Thymus (tissue), 11 donors: Measurements from ENCODE around the gene SIK3. TPM values are rescaled to one million over a fixed set of nuclear protein-coding genes. Genes with fewer than 3 reads are reported as not detected.

Experiments
- DNase-seq, 9 donors: peaks; one replicate each; pipeline ENCODE4 v3.0.0-alpha.2; 2013; ENCODE audit warnings: low spot score in 9 of 9, low read depth in 6 of 9, missing footprints in 1 of 9
- H3K27ac ChIP-seq, 2 donors: one replicate each; pipeline ENCODE4 v1.5.1; 2013; ENCODE audit warnings: control low read depth in 1 of 2, low read depth in 1 of 2, low read length in 1 of 2, mild to moderate bottlenecking in 1 of 2, moderate library complexity in 1 of 2
- H3K27me3 ChIP-seq, 2 donors: one replicate each; pipeline ENCODE4 v1.5.1; 2013; ENCODE audit warnings: low read length in 1 of 2; ENCODE audit not compliant: control insufficient read depth in 2 of 2, insufficient read depth in 1 of 2
- H3K36me3 ChIP-seq, 2 donors: one replicate each; pipeline ENCODE4 v1.5.1; 2013; ENCODE audit warnings: low read length in 1 of 2, mild to moderate bottlenecking in 1 of 2, moderate library complexity in 1 of 2; ENCODE audit not compliant: control insufficient read depth in 2 of 2, insufficient read depth in 2 of 2
- H3K4me1 ChIP-seq, 2 donors: one replicate each; pipeline ENCODE4 v1.5.1; 2013; ENCODE audit warnings: low read length in 2 of 2; ENCODE audit not compliant: control insufficient read depth in 2 of 2, insufficient read depth in 2 of 2
- H3K4me3 ChIP-seq, 2 donors: one replicate each; pipeline ENCODE4 v1.5.1; 2013; ENCODE audit warnings: low read length in 2 of 2, control low read depth in 1 of 2, mild to moderate bottlenecking in 1 of 2
- H3K9me3 ChIP-seq, 2 donors: one replicate each; pipeline ENCODE4 v1.5.1; 2013; ENCODE audit warnings: low read length in 1 of 2, mild to moderate bottlenecking in 1 of 2; ENCODE audit not compliant: control insufficient read depth in 2 of 2, insufficient read depth in 1 of 2
- WGBS: extraction: QIAGEN DNeasy Blood & Tissue Kit; methylation state at CpG from one replicate; pipeline ENCODE4 v1.1.7; 2013; 5-methylcytosine and 5-hydroxymethylcytosine counted together
- polyA plus RNA-seq: library from polyadenylated mRNA; stranded (reverse); fragments of 200-250 nt; gene quantifications from one replicate; pipeline ENCODE4 v1.2.3, GENCODE V29; 2013
- total RNA-seq: library from RNA; stranded (reverse); fragments of 120-200 nt; gene quantifications from one replicate; pipeline ENCODE4 v1.2.4, GENCODE V29; 2013
- donor health status: healthy.

SIK3 gene
- total and polyA plus RNA-seq, 2 donors = 10.3 to 12.2 TPM

DNA sequence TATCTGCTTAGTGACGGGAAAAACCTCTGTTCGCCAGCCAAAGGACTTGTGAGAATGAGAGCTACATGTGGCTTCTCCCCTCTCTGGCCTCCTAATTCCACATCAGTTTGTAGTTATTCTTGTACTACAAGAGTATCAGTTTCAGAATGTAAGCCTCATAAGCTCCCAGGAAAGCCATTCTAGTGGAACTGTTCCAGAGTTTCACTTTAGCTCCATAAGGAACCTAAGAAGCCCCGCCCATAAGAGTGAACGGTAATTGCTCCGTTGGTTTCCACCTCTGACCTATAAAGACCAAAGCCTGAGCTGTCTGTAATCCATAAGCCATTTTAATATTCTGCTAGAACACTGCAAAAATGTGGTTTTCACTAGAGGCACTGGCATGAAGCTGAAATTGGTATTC lies 53.0 kb downstream of the SIK3 start:
- DNase-seq = no peak
- WGBS = 83% methylated on average over 5 of the region's 5 CpGs
- Histone ChIP-seq H3K4me3 (no peak overlapping the region), H3K4me1 (no peaks in the 10 kb centered on the region), H3K36me3 (no peaks in the 10 kb centered on the region), H3K27me3 (no peaks in the 10 kb centered on the region), H3K27ac (peak overlapping the region in 1 of 2 donors; percentile 45), H3K9me3 (no peaks in the 10 kb centered on the region)

- H3K27me3 ChIP-seq = no peaks in the 10 kb centered on the region
- H3K9me3 ChIP-seq = no peaks in the 10 kb centered on the region
- H3K4me1 ChIP-seq = peaks cover 2 to 4% of the 10 kb centered on the region in 2 donors
- H3K27ac ChIP-seq = peak overlapping the region in 1 of 2 donors; percentile 45
- H3K36me3 ChIP-seq = no peaks in the 10 kb centered on the region
- DNase-seq = no peak
- H3K4me3 ChIP-seq = no peak overlapping the region
- WGBS = 89% methylated on average over 7 of the region's 7 CpGs
Observed at GRCh38 chr11:117044287-117045035, 53.8 kb downstream of the SIK3 start.

DNA sequence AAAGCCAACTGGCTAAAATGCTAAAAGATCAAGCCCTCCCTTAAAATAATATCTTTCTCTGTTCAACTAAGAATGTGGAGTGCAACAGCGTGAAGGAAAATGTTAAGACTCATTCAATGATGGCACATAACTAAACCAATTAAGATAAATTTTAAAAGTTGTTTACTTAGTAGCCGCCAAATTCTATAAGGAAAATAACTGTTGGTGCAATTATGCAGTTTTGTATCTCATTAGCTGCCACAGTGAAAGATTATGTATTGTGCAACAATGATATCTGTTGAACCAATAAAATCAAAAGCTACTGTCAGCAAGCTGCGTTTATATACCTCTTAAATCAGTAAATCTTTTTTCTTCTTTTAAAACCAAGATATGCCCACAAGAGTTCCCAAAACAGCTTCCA lies 55.5 kb downstream of the SIK3 start:
- peaks cover 5 to 12% of the 10 kb centered on the region in 2 donors for H3K4me1 ChIP-seq
- H3K27ac ChIP-seq = no peak overlapping the region
- DNase-seq = no peak
- no peaks in the 10 kb centered on the region for H3K9me3 ChIP-seq
- no peaks in the 10 kb centered on the region for H3K27me3 ChIP-seq
- H3K4me3 ChIP-seq = no peak overlapping the region
- 96% methylated on average over 3 of the region's 3 CpGs for WGBS
- no peaks in the 10 kb centered on the region for H3K36me3 ChIP-seq

- H3K4me1 ChIP-seq = peaks cover 16 to 25% of the 10 kb centered on the region in 2 donors
- H3K27me3 ChIP-seq = no peaks in the 10 kb centered on the region
- no peak for DNase-seq
- H3K9me3 ChIP-seq = no peaks in the 10 kb centered on the region
- H3K27ac ChIP-seq = peak overlapping the region in 1 of 2 donors; percentile 12
- no peak overlapping the region for H3K4me3 ChIP-seq
- H3K36me3 ChIP-seq = no peaks in the 10 kb centered on the region
- 100% methylated on average over 1 of the region's 1 CpG for WGBS
Observed at GRCh38 chr11:117039900-117040299, 58.3 kb downstream of the SIK3 start.

DNA sequence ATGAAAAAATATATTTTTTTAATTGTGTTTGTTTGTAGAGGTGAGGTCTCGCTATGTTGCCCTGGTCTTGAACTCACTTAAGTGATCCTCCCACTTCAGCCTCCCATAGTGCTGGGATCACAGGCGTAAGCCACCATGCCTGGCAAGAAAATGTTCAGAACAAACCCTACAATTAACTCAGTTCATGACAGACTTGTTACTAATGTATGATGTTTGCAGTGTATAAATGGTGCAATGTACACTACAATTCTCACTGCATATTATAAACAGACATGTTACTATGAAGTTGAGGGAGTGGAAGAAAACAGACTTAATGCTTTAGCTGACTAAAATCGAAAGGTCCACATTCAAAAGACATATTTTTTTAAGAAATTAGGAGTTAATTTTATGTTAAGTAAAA lies 59.0 kb downstream of the SIK3 start:
- Histone ChIP-seq H3K4me3 (no peak overlapping the region), H3K9me3 (no peaks in the 10 kb centered on the region), H3K27me3 (no peaks in the 10 kb centered on the region), H3K4me1 (peaks cover 16 to 25% of the 10 kb centered on the region in 2 donors), H3K27ac (no peak overlapping the region), H3K36me3 (no peaks in the 10 kb centered on the region)
- no peak for DNase-seq
- 98% methylated on average over 3 of the region's 3 CpGs for WGBS

DNA sequence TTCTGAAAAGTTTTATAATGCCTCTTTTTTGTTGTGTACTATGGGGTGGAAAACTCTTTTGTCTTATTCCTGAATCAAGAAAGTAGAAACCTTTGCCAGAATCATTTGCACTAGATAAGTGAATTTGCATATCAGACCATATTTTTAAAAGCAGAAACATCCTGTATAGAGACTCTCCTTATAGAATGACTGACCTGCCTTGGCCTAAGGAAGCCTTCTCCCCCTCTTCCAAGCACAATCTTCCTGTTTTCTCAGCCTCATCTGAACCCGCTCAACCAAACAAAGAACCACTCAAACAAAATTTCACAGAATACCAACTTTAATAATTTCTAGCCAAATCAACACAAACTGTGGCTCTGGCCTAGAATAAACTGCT lies 60.3 kb downstream of the SIK3 start:
- no peaks in the 10 kb centered on the region for H3K9me3 ChIP-seq
- 86% methylated on average over 1 of the region's 1 CpG for WGBS

GRCh38 chr11:117037279-117037974 lies 60.8 kb downstream of the SIK3 start:
- DNase-seq = peak; percentile 21 to 74 (median 41)
- no peak overlapping the region for H3K4me3 ChIP-seq
- H3K36me3 ChIP-seq = no peaks in the 10 kb centered on the region
- no peaks in the 10 kb centered on the region for H3K9me3 ChIP-seq
- WGBS = 42% methylated on average over 1 of the region's 1 CpG
- peaks cover 16 to 25% of the 10 kb centered on the region in 2 donors for H3K4me1 ChIP-seq
- H3K27me3 ChIP-seq = no peaks in the 10 kb centered on the region
- H3K27ac ChIP-seq = peak overlapping the region; percentile 60 to 65

More for the DNA sequence above, 60.3 kb downstream of the SIK3 start:
- Histone ChIP-seq H3K4me1 (peaks cover 16 to 25% of the 10 kb centered on the region in 2 donors), H3K27me3 (no peaks in the 10 kb centered on the region), H3K36me3 (no peaks in the 10 kb centered on the region), H3K27ac (peak overlapping the region in 1 of 2 donors; percentile 60), H3K4me3 (no peak overlapping the region)
- no peak for DNase-seq

DNA sequence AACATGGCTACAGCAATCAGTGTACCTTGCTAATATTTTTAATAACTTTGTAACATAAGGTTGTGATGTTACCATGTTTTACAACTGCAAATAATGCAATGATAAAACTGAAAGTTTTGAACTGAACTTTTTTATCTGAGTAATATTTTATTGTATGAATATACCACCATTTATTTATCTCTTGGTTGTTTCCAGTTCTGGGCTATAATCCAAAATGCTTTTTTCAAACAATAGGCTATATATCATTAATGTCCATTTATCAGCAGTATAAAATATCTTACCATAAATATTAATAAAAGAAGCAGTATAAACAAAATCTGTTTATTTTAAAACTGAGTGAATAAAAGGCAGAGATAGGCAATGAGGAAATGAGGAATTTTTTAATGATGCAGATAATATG lies 63.3 kb downstream of the SIK3 start:
- DNase-seq = no peak
- Histone ChIP-seq H3K9me3 (no peaks in the 10 kb centered on the region), H3K27ac (no peak overlapping the region), H3K4me1 (peaks cover 15 to 24% of the 10 kb centered on the region in 2 donors), H3K27me3 (no peaks in the 10 kb centered on the region), H3K4me3 (no peak overlapping the region), H3K36me3 (no peaks in the 10 kb centered on the region)

GRCh38 chr11:117026593-117027330 lies 71.5 kb downstream of the SIK3 start:
- DNase-seq = no peak
- H3K27me3 ChIP-seq = no peaks in the 10 kb centered on the region
- no peak overlapping the region for H3K27ac ChIP-seq
- H3K36me3 ChIP-seq = no peaks in the 10 kb centered on the region
- WGBS = 95% methylated on average over 6 of the region's 6 CpGs
- H3K4me3 ChIP-seq = no peak overlapping the region
- no peaks in the 10 kb centered on the region for H3K9me3 ChIP-seq
- peaks cover 0 to 15% of the 10 kb centered on the region in 2 donors for H3K4me1 ChIP-seq
